Retina (tissue), 1 donor: Measurements from ENCODE around the gene ADAMTSL1.

ENCODE experiments used
- DNase-seq: peaks from one replicate; pipeline ENCODE4 v3.0.0-alpha.2; 2016

ADAMTSL1 gene

GRCh38 chr9:18504707-18505106 is 30.8 kb downstream of the ADAMTSL1 start:
- DNase-seq, result no peak

DNA sequence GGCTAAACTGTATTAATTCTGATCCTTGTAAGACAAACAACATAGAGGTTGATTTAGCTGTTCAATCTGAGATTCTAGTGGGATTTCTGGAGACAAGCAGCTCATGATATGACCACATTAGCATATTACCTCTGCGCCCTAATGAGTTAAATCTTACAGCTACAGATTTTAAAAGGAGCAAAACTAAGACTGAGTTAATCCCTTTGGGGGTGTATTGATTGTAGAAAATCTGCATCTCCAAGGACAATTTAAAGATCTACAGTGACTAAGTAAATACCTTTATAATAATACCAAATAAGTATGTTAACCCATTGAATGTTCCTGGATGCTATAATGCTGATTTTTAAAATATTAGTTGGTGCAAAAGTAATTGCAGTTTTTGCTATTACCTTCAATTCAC is 33.2 kb downstream of the ADAMTSL1 start:
- DNase-seq, result no peak

DNA sequence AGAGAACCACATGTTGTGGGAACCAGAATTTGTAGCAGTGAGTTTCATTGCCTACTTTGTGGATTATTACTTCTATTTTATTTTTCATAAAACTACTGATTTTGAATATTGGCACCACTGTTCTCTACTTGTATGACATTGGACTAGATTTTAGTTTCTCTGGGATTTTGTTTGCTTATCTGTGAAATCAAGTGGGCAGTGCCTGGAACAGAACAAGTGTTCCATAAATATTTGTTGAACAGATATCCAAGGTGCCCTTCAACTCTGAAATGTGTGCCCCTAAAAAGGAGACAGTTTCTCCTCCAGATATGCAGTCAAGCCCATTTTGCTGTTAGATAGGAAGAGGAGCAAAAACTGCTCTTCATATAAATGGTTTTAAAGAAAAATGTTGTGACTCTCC is 42.6 kb downstream of the ADAMTSL1 start:
- DNase-seq, result no peak

GRCh38 chr9:18516965-18517364 is 43.0 kb downstream of the ADAMTSL1 start:
- no peak for DNase-seq

GRCh38 chr9:18520416-18521047 is 46.6 kb downstream of the ADAMTSL1 start:
- DNase-seq, result no peak

- DNase-seq, result peak; percentile 14
Measured at GRCh38 chr9:18526685-18527084, 52.7 kb downstream of the ADAMTSL1 start.

DNA sequence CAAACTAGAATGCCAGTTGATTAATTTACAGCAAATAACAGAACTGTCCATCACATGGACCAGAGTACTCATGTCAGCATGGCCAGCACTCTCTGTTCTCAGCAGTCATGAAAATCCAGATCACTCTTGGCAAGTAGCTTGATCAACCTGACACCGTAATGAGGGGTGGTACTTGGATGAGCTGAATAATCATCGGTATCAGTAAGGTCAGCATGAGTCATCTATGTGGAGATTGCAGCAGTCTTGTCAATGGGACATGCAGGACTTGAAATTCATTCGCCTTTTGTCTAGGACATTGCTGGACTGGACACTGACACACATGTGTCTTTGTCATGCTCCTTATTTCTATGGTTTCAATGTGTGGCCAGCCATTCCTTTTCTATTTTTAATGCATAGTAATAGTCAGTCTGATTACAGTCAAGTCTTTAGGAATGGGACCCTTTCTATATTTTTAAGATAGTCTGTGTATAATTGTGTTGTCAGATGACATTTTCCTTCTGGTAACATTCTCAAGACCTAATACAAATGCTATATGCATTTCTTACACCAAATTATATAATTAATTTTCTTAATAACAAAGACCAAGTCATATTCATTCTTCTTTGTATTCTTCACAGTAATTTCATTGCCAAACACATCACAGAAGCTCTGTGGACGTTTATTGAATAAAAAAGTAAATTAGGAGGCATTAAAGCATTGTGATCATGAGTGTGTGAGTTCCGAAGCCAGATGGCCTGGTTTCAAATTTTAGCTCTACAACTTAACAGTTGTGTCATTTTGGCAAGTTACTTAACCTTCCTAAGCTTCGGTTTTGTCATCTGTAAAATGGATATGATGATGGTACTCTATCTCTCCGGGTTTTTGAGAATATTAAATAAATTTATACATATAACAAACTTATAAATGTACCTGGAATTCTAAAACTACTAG is 57.4 kb downstream of the ADAMTSL1 start:
- DNase-seq, result no peak

GRCh38 chr9:18534611-18535010 is 60.7 kb downstream of the ADAMTSL1 start:
- DNase-seq, result no peak

DNA sequence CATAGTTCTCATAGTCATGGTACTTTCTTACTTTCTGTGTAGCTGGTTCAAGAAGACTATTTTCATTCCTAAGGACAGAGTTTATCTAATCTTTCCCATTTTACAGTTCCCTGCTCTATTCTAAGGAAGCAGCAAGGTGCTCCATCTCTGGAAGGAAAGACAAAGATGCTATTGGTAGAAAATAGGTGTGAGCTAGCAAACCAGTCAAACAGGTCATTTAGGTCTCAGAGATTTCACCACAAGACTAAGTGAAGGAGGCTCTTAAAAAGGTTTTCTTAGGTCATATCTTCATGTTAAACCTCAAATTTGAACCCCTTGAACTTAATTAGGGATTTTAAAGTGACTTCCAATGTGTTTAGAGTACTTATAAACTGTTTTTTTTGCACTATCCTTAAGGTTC is 62.6 kb downstream of the ADAMTSL1 start:
- DNase-seq, result no peak

- no peak for DNase-seq
Measured at GRCh38 chr9:18539203-18539693, 65.3 kb downstream of the ADAMTSL1 start.

DNA sequence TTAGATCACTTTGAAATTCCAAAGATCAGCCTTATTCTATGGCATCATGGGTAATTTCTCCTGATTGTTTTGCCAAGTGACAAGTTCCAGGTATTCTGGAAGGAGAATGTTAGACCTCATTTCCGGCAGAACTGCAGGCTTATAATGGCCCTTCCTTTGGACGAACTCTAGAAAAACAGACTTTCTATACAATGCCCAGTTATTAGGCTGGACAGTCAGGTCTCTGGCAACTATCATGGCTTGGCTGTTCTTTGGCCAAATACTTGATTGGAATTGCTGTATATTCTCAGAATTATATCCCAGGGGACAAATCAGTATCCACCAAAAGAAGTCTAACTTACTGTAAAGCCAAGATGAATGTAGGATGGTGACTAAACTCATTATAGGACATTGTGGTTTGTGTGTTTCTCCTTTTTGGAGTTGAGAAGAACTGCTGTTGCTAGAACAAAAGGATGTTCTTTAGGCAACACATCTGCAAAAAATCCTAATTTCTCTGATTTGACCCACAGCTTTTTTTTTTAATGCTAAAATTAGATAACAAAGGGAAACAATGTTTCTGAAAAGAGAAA is 69.0 kb downstream of the ADAMTSL1 start:
- no peak for DNase-seq

- DNase-seq, result no peak
Measured at GRCh38 chr9:18543406-18544192, 69.6 kb downstream of the ADAMTSL1 start.

DNA sequence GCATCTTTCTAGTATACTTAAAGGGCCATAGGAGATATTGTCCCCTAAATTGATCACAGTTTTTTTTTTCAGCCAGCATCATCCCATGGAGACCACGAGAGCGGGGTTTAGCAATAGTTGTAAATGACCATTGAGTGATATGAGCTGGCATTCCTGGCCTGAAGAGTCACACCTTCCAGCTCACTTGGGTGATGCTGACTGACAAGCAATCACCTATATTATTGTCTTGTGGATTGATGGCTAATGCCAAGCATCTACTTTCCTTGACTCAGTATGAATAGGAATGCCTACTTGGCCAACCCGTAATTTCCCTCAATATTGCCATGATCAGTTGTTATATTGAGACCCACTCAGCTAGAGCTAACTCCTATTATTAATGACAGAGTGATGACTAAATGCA is 70.5 kb downstream of the ADAMTSL1 start:
- DNase-seq, result no peak

GRCh38 chr9:18545636-18546360 is 71.8 kb downstream of the ADAMTSL1 start:
- DNase-seq, result no peak

- DNase-seq, result no peak
Measured at GRCh38 chr9:18548456-18548855, 74.5 kb downstream of the ADAMTSL1 start.

GRCh38 chr9:18549772-18550171 is 75.8 kb downstream of the ADAMTSL1 start:
- no peak for DNase-seq

DNA sequence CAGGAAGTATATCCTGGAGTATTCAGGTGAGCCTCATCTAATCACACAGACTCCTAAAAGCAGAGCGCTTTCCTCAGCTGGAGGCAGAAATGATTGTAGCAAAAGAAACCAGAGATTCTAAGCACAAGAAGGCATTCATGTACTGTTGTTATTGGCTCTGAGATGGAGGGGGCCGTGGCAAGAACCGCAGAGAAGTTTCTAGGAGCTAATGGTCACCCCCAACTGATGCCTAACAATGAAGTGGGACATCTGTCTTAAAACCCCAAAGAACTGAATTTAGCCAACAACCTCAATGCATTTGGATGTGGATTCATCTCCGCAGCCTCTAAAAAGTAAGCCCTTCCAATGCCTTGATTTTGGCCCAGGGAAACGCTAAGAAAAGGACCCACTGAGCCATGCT is 76.3 kb downstream of the ADAMTSL1 start:
- DNase-seq, result no peak

GRCh38 chr9:18554244-18554643 is 80.3 kb downstream of the ADAMTSL1 start:
- no peak for DNase-seq

GRCh38 chr9:18555105-18555883 is 81.3 kb downstream of the ADAMTSL1 start:
- no peak for DNase-seq

- DNase-seq, result no peak
Measured at GRCh38 chr9:18564018-18564880, 90.3 kb downstream of the ADAMTSL1 start.
